HepG2 (cell line): ENCODE measurements around the gene NPSR1. TPM values are rescaled to one million over a fixed set of nuclear protein-coding genes. Genes with fewer than 3 reads are reported as not detected.
A peak's percentile ranks its signal among the peaks of the same experiment; 100 is the strongest.

Source experiments
- MED1 ChIP-seq: sonication (generic); formaldehyde crosslinking; IDR thresholded peaks from 2 replicates; pipeline ENCODE4 v1.4.0; 2020; ENCODE audit warnings: missing genetic modification reagents
- PAXIP1 ChIP-seq: sonication (generic); formaldehyde crosslinking; conservative IDR thresholded peaks from 2 replicates; pipeline ENCODE4 v1.4.0; 2020; ENCODE audit warnings: mild to moderate bottlenecking, missing genetic modification reagents, moderate library complexity
- SKI ChIP-seq: fragments of 450-650 bp; IDR thresholded peaks from one replicate; pipeline ENCODE4 v1.6.1; 2018; ENCODE audit warnings: mild to moderate bottlenecking; ENCODE audit not compliant: partially characterized antibody
- STAT5B ChIP-seq: sonication (generic); formaldehyde crosslinking; IDR thresholded peaks from 2 replicates; pipeline ENCODE4 v1.4.0; 2020; ENCODE audit warnings: missing genetic modification reagents
- TOPORS ChIP-seq: sonication (generic); formaldehyde crosslinking; IDR thresholded peaks from 2 replicates; pipeline ENCODE4 v1.8.0; 2023; ENCODE audit warnings: mild to moderate bottlenecking, missing genetic modification reagents
- ZHX2 ChIP-seq, 2 experiments: sonication (generic) in 1 of 2; formaldehyde crosslinking in 1 of 2; IDR thresholded peaks; 2 replicates each; pipeline versions ENCODE4 v1.6.1 to v1.9.0; 2014 to 2022; ENCODE audit warnings: antibody characterized with exemption in 1 of 2, borderline replicate concordance in 1 of 2, inconsistent platforms in 1 of 2, low read depth in 1 of 2, missing genetic modification reagents in 1 of 2
- ZNF138 ChIP-seq: sonication (generic); formaldehyde crosslinking; IDR thresholded peaks from 2 replicates; pipeline ENCODE4 v1.5.0; 2020; ENCODE audit warnings: mild to moderate bottlenecking, low read depth, missing genetic modification reagents
- ZNF143 ChIP-seq: sonication (generic); formaldehyde crosslinking; IDR thresholded peaks from 2 replicates; pipeline ENCODE4 v1.4.0; 2020; ENCODE audit warnings: missing genetic modification reagents
- ZNF234 ChIP-seq: sonication (generic); formaldehyde crosslinking; conservative IDR thresholded peaks from 2 replicates; pipeline ENCODE4 v1.5.1; 2020; ENCODE audit warnings: mild to moderate bottlenecking, missing genetic modification reagents
- ZNF326 ChIP-seq: sonication (generic); formaldehyde crosslinking; IDR thresholded peaks from 2 replicates; pipeline ENCODE4 v1.4.0; 2020; ENCODE audit warnings: missing genetic modification reagents, borderline replicate concordance
- polyA plus RNA-seq, 8 experiments: library from polyadenylated mRNA; depleted of rRNA in 3 of 8; stranded (reverse) in 7 of 8; unstranded in 1 of 8; fragments of >200 nt; fragmentation: Illumina TruSeq in 4 of 8; extraction: Trizol in 4 of 8; gene quantifications; 2 replicates each; pipeline versions ENCODE4 v1.2.1 to v1.2.3, GENCODE V29; 2011 to 2016; ENCODE audit warnings: low read depth in 4 of 8, missing spikeins in 1 of 8, mixed read lengths in 1 of 8; ENCODE audit not compliant: insufficient read depth in 1 of 8
- total RNA-seq, 5 experiments: library from RNA; depleted of rRNA; stranded (reverse); fragments of >200 nt; fragmentation: Illumina TruSeq; extraction: Trizol; gene quantifications; 2 replicates each; pipeline ENCODE4 v1.2.3, GENCODE V29; 2016; ENCODE audit warnings: low read depth in 1 of 5
- TF ChIP-seq, protein P1 (sequence below): sonication (generic); formaldehyde crosslinking; IDR thresholded peaks from 2 replicates; pipeline ENCODE4 v1.5.0; 2020; ENCODE audit warnings: missing genetic modification reagents

NPSR1 gene
- total and polyA plus RNA-seq, 2 of the 13 experiments (the other 11 are each of a cell fraction or from before 2014, with no cell fraction given) = not detected

DNA sequence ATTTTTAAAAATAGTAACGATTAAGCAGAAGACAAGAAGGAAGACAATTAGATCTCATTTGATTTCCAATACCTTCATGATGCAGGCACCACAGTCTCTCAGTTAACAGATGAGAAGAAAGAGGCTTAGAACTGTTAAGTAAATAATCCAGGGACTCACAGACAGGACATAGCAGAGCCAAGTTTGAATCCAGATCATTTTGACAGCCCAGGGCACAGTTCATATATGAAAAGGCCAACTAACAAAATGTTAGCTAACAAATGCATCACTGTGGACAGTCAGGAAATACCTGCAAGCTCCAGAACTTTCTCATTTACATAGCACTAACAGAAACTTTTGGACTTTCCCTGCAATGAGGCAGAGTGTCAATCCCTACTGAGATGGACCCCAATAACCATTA lies 4.2 kb upstream of the NPSR1 start (continued):
- 0 out of 2 replicates have a peak, but pooled peaks have one; percentile 19 for TF ChIP-seq PAXIP1 (CRISPR knock-in tag)
- no peak for TF ChIP-seq ZNF143 (CRISPR knock-in tag)
- TF ChIP-seq TOPORS = no peak
- TF ChIP-seq ZNF234 = no peak
- no peak for TF ChIP-seq STAT5B (CRISPR knock-in tag)
- peak; percentile 33; the same call in 1 of the 2 replicates for TF ChIP-seq MED1 (CRISPR knock-in tag)
- no peak for TF ChIP-seq SKI
- TF ChIP-seq ZNF138 (CRISPR knock-in tag) = no peak
- TF ChIP-seq, protein P1, sequence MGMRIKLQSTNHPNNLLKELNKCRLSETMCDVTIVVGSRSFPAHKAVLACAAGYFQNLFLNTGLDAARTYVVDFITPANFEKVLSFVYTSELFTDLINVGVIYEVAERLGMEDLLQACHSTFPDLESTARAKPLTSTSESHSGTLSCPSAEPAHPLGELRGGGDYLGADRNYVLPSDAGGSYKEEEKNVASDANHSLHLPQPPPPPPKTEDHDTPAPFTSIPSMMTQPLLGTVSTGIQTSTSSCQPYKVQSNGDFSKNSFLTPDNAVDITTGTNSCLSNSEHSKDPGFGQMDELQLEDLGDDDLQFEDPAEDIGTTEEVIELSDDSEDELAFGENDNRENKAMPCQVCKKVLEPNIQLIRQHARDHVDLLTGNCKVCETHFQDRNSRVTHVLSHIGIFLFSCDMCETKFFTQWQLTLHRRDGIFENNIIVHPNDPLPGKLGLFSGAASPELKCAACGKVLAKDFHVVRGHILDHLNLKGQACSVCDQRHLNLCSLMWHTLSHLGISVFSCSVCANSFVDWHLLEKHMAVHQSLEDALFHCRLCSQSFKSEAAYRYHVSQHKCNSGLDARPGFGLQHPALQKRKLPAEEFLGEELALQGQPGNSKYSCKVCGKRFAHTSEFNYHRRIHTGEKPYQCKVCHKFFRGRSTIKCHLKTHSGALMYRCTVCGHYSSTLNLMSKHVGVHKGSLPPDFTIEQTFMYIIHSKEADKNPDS (CRISPR knock-in tag) = no peak
- no peak for TF ChIP-seq ZNF326 (CRISPR knock-in tag)
- TF ChIP-seq ZHX2 (IDR thresholded peaks at IDR 0.05; ENCODE audit: low read depth) = no peak
- TF ChIP-seq ZHX2 (CRISPR knock-in tag; IDR thresholded peaks at IDR 0.05; ENCODE audit: borderline replicate concordance) = no peak
